ENCODE results near the gene PCSK7.

The PCSK7 gene

DNA sequence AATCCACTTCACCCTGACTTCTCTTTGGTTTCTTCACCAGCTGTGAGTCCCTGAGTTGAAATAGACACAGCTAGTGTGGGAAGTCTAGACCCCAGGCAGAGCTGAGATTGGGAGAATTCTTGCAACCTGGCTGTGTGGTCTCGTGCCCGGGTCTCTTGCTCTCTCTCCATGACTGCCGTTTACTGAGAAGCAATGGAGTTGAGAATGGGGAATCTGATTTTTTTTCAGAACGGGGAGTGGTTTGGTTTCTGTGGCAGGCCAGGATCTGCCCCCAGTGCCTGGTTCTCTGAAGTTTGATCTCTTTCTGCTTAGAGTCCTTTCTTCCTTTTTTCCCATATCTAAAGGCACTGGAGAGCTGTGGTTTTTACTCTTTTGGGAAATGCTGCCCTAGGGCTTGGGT, 51.9 kb downstream of the PCSK7 start:
- TF ChIP-seq, protein P1, sequence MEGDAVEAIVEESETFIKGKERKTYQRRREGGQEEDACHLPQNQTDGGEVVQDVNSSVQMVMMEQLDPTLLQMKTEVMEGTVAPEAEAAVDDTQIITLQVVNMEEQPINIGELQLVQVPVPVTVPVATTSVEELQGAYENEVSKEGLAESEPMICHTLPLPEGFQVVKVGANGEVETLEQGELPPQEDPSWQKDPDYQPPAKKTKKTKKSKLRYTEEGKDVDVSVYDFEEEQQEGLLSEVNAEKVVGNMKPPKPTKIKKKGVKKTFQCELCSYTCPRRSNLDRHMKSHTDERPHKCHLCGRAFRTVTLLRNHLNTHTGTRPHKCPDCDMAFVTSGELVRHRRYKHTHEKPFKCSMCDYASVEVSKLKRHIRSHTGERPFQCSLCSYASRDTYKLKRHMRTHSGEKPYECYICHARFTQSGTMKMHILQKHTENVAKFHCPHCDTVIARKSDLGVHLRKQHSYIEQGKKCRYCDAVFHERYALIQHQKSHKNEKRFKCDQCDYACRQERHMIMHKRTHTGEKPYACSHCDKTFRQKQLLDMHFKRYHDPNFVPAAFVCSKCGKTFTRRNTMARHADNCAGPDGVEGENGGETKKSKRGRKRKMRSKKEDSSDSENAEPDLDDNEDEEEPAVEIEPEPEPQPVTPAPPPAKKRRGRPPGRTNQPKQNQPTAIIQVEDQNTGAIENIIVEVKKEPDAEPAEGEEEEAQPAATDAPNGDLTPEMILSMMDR (conservative IDR thresholded peaks at IDR 0.05; ENCODE audit: control insufficient read depth, insufficient read depth, low read depth, low read length) = no peak
- peak overlapping the region; percentile 73 for H3K4me3 ChIP-seq (ENCODE audit: control insufficient read depth, low read depth, low read length)

DNA sequence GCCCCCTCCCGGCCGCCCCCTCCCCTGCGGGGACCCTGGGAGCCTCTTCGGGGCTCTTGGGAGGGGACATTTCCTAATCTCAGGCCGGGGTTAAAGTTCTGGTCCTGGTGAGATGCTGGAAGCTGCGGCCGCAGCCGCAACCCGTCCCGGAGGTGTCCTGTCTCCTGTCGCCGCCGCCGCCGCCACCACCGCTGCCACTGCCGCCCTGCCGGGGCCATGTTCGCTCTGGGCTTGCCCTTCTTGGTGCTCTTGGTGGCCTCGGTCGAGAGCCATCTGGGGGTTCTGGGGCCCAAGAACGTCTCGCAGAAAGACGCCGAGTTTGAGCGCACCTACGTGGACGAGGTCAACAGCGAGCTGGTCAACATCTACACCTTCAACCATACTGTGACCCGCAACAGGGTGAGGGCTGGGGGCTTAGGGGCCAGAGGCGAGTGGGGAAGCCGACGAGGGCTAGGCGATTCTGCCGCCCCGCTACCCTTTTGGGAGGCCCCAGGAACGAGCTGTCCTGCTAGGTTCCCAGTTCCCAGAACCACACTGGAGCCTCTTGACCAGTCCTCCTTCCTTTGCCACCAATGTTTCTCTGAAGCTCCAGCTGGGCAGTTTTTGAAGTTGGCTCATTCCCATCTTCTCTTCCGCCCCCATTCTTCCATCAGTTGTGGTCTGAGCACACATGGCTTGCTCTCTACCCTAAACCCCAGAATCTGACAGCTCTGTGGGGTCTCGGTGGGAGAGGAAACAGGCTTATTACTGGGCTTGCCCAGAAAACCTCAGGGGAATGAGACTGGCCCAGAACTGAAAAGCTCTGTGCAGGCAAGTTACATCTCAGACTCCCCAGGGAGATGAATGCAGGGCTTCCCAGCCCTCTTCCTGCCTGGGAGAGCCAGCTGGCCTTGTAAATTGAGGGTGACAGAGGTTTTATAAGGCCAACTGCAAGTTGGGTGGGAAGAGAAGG, 52.5 kb downstream of the PCSK7 start:
- DNase-seq (ENCODE audit: low read depth) = peak; percentile 57

More for the DNA sequence above, 51.9 kb downstream of the PCSK7 start:
- no peak for DNase-seq (ENCODE audit: low read depth)

DNA sequence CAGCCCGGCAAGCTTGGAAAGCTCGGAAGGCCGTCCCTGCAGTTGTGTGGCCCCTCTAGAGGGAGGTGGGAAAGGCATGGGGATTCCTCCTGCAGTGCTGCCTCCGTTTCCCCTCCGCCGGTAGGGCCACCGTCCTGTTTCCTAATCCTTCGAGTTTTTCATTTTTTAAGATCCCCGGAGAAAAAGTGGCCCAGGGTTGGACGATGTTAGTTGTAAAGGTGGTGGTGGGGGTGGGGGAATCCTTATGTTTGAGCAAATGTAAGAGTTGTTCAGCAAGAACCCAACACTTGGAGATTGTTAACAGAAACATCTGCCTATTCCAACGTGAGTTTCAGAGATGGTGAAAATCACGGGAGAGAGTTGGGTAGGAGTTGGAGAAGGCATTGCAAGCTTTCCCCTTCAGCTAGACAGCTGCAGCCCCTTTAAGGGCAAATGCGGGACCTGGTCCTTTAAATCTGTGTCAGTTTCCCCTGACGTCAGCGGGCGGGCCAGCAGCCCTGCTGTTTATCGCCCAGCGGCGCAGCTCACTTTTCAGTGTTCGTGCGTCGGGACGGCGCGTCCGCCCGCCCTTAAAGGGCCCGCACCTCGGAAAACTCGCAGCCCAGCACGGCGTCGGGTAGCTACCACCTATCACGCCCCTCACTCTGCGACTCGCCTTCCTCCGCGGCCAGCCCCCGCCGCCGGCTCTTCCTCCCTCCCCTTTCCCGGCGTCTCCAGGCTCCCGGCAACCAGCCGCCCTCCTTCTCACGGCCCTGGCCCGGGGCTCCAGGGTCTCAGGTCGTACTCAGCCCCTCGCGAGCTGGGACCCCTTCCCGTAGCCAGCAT, 53.5 kb downstream of the PCSK7 start, which contains the start of gene SIDT2:
TSS of gene SIDT2 (plus strand) at position 534 of the 825 bp plus-strand sequence. CDS start 521 bp downstream, outside the sequence.
- H3K4me3 ChIP-seq (ENCODE audit: control insufficient read depth, low read depth, low read length) = peak within 1 kb of the TSS; percentile 73
- TF ChIP-seq, protein P1 (conservative IDR thresholded peaks at IDR 0.05; ENCODE audit: control insufficient read depth, insufficient read depth, low read depth, low read length) = no peak
- peak; percentile 87 for DNase-seq (ENCODE audit: low read depth)

More for the DNA sequence above, 52.5 kb downstream of the PCSK7 start:
- peak overlapping the region; percentile 73 for H3K4me3 ChIP-seq (ENCODE audit: control insufficient read depth, low read depth, low read length)
- TF ChIP-seq, protein P1 (conservative IDR thresholded peaks at IDR 0.05; ENCODE audit: control insufficient read depth, insufficient read depth, low read depth, low read length) = no peak

DNA sequence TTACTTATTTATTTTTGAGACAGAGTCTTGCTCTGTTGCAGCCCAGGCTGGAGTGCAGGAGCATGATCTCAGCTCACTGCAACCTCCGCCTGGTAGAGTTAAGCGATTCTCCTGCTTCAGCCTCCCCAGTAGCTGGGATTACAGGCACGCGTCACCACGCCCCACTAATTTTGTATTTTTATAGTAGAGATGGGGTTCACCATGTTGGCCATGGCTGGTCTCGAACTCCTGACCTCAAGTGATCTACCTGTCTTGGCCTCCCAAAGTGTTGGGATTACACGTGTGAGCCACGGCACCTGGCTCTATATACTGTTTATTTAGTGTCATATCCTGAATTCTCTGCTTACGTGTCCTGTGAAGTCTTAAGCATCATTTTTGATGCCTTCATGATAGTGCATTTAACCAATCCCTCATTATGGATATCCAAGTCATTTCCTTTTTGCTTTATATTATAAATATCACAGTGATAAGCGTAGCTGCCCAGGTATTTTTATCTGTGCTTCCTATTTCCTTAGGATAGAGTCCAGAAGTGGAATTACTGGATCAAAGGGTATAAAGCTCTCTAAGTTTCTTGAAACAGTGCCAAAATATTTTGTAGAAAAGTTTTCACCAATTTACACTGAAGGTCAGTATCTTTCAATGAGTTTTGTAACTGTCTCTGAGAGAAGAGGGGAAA, 54.2 kb downstream of the PCSK7 start:
- TF ChIP-seq, protein P1 (conservative IDR thresholded peaks at IDR 0.05; ENCODE audit: control insufficient read depth, insufficient read depth, low read depth, low read length) = no peak
- H3K4me3 ChIP-seq (ENCODE audit: control insufficient read depth, low read depth, low read length) = peak overlapping the region; percentile 73
- DNase-seq (ENCODE audit: low read depth) = no peak

DNA sequence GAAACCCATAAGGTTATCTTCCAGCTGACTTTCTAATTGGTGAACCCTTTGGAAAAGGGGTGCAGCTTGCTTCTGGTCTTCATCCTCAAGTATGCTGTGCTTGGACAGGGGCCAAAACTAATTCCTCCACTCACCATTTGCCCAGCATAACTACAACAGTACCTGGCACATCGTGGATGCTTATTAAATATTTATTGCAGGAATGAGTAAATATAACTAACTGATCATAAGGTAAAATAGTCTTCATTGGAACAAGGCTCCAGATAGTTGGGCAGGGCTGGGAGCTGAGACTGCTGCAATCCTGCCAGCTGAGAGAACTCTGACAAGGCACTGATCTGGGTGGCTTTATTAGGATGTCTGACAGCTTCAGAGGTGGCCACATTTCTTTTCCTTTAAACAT, 55.7 kb downstream of the PCSK7 start:
- H3K4me3 ChIP-seq (ENCODE audit: control insufficient read depth, low read depth, low read length) = no peak overlapping the region
- no peak for DNase-seq (ENCODE audit: low read depth)
- TF ChIP-seq, protein P1 (conservative IDR thresholded peaks at IDR 0.05; ENCODE audit: control insufficient read depth, insufficient read depth, low read depth, low read length) = no peak

DNA sequence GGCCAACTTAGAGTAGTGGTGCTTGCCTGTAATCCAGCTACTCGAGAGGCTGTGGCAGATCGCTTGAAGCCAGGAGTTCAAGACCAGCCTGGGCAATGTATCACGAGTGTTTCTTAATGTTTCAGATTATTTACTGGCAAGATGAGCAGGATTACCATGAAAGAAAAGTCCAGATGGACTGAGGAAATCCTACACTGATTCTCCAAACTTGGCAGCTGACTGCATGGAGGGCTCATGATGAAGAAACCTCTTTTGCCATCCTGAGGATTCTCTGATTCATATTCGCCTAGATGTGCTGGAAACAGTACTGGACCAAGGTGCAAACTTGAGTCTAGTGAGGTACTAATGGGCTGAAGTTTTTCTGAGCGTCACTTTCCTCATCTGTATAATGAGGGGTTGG, 56.1 kb downstream of the PCSK7 start:
- TF ChIP-seq, protein P1 (conservative IDR thresholded peaks at IDR 0.05; ENCODE audit: control insufficient read depth, insufficient read depth, low read depth, low read length) = no peak
- no peak overlapping the region for H3K4me3 ChIP-seq (ENCODE audit: control insufficient read depth, low read depth, low read length)
- peak; percentile 36 for DNase-seq (ENCODE audit: low read depth)

Measured in fibroblast of mammary gland (primary cell).